ENCODE data around the gene PDCD11.
A peak's percentile ranks its signal among the peaks of the same experiment; 100 is the strongest.

Gene PDCD11

DNA sequence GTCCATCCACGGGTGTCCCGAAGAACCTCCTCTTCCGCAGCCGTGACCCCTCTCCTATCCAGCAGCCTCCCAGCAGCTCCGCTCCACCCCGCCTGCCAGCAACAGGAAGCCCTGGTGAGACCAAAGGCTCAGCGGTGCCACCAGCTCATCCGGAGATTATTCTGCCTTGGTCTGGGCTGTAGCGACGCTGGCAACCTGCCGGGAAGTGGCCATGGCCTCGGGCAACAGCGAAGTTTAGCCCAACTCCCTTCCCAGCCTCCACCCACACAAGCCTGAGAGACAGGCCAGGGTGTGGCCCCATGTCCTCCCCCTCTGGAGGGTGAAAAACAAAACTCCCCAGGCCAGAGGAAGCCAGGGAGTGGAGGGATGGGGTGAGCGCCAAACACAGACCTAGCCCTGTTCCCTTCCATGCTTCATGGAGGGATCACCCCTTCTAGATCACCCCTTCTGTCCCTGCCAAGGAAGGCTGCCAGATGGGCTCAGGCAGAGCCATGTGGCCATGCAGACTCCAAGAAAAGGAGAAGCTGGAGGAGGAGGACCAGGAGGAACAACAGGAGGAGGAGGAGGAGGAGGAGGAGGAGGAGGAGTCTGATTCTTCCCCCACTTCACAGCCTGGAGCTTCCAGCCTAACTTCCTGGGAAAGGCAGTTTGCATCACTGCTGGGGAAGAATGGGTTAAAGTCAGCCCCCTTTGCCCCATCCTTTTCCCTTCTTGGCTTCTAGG, 54.8 kb downstream of the PDCD11 start:
- DNase-seq (ENCODE audit: low spot score), result peak; percentile 64

DNA sequence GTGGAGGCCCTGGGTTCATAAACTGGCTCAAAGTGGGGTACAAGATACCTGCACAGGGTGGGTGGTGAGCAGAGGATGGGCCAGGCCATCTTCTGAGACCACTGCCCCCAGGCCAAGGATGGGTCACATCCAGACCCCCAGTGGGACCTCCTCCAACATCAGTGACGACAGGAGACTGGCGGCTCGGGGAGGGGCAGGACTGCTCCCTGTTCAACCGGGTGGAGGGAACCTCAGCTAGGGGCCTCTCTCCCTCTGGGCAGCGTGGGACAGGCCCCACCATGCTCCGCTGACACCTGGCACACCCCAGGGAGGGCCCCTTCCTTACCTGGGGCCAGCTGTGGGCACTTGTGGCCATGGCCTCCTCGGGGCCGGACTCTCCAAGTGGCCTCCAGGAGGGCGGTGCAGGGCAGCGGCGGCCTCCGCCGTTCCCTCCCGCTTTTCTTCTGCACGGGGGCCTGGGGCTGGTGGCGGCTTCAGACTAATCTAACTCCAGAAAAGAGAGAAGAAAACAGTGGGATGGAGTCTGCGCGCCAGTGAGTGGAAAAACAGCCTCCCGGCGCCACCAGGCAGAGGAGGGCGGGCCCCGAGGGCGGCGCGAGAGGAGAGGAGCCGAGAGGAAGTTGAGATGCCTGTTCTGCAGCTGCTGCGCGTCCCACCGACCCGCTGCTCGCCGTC, 55.5 kb downstream of the PDCD11 start, which contains the start of gene CALHM2:
Gene CALHM2, minus strand, starts transcription at position 540 of the 675 bp plus-strand sequence. CDS start 2,429 bp downstream, outside the sequence.
- DNase-seq (ENCODE audit: low spot score), result peak; percentile 94

DNA sequence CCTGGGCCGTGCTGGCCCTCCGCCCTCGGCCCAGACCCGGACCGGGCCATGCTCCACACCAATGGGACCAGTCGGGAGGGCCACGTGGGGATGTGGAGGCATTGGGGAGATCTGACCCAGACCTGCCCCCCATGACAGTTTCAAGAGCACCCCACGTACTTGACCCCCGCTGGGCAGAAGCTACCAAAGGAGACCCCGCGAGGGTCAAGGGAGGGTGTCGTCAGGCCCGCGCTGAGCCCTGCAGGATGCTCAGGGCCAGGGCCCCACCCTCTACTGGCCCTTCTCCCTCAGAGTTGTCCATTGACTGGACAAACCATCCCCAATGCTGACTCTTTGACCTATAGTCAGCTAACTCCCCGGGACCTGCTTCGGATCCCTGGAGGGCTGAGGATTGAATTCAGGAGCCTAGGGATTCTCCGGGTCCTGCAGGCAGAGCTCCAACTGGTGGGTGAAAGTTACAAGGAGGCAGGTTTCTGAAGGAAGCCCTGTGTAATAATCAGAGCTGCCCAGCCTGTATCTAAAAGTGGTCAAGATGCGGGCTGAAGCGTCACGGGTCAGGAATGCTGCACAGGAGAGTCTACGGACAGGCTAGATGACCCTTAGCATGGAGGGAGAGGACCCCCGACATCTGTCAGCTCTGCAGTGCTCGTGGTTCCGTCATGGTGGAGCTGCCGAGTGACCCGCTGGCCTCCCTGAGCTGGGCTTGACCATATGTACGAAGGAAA, 56.2 kb downstream of the PDCD11 start:
- no peak for DNase-seq (ENCODE audit: low spot score)

- no peak for DNase-seq (ENCODE audit: low spot score)
Measured at GRCh38 chr10:103454026-103454425, 57.6 kb downstream of the PDCD11 start.

DNA sequence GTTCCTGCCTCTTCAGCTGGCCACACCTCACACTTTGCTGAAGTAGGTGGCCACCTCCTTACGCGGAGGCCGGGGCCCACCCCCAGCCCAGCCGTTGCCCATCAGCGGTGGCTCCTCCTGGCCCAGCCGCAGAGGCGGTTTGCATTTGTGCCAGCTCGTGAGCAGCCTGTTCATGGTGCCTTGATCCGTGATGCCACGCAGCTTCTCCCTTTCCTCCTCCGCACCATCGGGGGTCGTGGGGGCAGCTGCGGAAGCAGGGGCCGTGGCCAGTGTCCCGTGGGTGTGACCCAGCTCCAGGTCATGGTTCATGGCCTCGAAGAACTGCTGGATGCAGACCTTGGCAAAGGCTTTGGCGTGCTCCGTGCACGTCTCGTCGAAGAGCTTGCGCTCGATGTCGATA, 58.8 kb downstream of the PDCD11 start:
- DNase-seq (ENCODE audit: low spot score), result no peak

GRCh38 chr10:103456074-103456660, 59.7 kb downstream of the PDCD11 start:
- DNase-seq (ENCODE audit: low spot score), result no peak

- DNase-seq (ENCODE audit: low spot score), result no peak
Measured at GRCh38 chr10:103457176-103457712, 60.8 kb downstream of the PDCD11 start.

GRCh38 chr10:103457896-103458583, 61.6 kb downstream of the PDCD11 start:
- DNase-seq (ENCODE audit: low spot score), result no peak

GRCh38 chr10:103458720-103459119, 62.3 kb downstream of the PDCD11 start, which contains the start of gene CALHM1:
TSS of gene CALHM1 (minus strand) at chr10:103458900. CDS start at chr10:103458751, 149 bp downstream.
- peak; percentile 93 for DNase-seq (ENCODE audit: low spot score)

GRCh38 chr10:103459615-103460014, 63.2 kb downstream of the PDCD11 start:
- DNase-seq (ENCODE audit: low spot score), result no peak

GRCh38 chr10:103463499-103463898, 67.1 kb downstream of the PDCD11 start:
- no peak for DNase-seq (ENCODE audit: low spot score)

DNA sequence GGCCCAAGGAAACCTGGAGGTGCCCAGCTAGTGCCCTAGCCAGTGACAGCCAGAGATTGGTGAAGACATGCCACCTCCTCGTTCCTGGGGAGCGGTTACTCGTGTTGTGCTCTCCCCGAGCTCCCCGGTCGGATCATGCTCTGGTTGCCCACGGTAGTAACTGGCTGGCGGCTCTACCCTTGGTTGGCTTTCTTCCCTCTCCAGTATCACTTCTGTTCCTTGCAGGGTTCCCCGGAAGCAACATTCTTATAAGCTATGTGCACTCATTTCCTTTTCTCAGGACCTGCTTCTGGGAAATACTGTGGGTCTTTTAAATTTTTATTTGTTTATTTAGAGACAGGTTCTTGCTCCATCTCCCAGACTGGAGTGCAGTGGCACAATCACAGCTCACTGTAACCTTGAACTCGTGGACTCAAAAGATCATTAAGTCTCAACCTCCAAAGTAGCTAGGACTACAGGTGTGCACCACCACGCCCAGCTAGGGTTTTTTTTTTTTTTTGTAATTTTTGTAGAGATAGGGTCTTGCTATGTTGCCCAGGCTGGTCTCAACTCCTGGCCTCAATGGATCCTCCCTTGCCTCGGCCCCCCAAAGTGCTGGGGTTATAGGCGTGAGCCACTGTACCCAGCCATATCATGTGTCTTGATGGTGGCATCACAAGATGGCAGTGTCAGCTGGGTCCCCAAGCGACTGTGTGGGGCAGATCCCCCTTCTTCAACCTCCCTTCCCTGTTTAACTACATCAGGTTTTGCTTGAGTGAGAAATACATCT, 69.2 kb downstream of the PDCD11 start:
- DNase-seq (ENCODE audit: low spot score), result no peak

DNA sequence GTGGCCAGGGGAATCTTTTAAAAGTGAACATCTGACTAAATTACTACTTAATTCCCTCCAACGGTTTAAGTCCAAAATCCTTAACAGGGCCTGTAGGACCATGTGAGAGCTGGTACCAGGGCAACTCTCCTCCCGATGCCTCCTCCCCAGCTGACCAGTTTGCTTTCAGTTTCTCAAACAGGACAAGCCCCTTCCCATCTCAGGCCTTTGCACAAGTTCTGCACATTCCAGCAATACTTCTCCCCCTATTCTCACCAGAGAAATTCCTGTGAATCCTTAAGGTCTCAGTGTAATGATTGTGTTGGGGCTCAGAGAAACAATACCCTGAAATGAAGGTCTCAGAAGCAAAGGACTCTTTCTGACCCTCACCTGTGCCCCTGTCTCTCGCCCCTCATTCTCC, 70.3 kb downstream of the PDCD11 start:
- DNase-seq (ENCODE audit: low spot score), result no peak

- no peak for DNase-seq (ENCODE audit: low spot score)
Measured at GRCh38 chr10:103467406-103467805, 71.0 kb downstream of the PDCD11 start.

DNA sequence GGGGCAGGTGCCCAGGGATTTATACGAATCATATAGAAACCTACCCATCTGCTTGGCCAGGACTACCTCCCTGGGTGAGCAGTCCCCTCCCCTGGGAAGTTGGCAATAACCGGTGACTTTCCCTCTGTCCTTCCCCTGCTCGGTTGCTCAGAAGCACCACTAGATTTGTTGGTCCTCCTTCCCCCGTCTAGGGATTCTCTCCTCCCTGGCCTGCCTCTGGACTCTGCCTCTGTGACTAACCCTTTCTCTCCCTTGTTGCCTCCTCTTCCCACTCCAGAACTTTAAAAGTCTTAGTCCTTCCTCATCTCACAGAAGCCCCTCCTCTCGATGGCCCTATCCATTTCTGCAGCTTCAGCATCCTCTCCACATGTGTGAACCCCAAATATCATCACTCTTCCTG, 72.8 kb downstream of the PDCD11 start:
- no peak for DNase-seq (ENCODE audit: low spot score)

GRCh38 chr10:103470761-103471653, 74.6 kb downstream of the PDCD11 start:
- DNase-seq (ENCODE audit: low spot score), result no peak

GRCh38 chr10:103472005-103472404, 75.6 kb downstream of the PDCD11 start:
- no peak for DNase-seq (ENCODE audit: low spot score)

GRCh38 chr10:103473261-103473671, 76.8 kb downstream of the PDCD11 start:
- DNase-seq (ENCODE audit: low spot score), result no peak

DNA sequence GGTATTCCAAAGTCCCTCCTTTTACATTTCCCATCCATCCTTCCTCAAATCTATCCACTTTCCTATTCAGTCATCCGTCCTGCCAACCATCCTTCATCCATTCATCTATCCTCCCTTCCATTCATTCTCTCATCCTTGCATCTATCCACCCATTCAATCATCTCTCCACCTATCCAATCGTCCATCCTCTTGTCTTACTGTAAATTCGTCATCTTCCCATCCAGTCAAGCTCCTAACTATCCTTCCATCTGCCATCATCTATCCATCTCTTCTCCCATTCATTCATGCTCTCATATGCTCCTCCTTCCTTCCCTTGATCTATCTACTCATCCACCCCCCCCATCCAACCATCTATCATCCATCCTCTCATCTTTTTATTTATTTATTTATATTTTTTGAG, 77.7 kb downstream of the PDCD11 start:
- DNase-seq (ENCODE audit: low spot score), result no peak

- no peak for DNase-seq (ENCODE audit: low spot score)
Measured at GRCh38 chr10:103475437-103475836, 79.0 kb downstream of the PDCD11 start.
